ENCODE measurements around the gene CPHXL2. TPM values are rescaled to one million over a fixed set of nuclear protein-coding genes. Genes with fewer than 3 reads are reported as not detected.

CPHXL2 gene
- total RNA-seq, 1 donor from 2014 or later, result not detected

GRCh38 chr16:75622761-75623605, 53.8 kb downstream of the CPHXL2 start, which contains the start of gene ADAT1:
Gene ADAT1, minus strand, starts transcription at chr16:75623281. Its CDS starts 2,482 bp downstream, at chr16:75620799.
- H3K27ac ChIP-seq (replicated peaks), result peak within 1 kb of the TSS; percentile 93
- H3K4me1 ChIP-seq, result peaks cover 38% of the 10 kb centered on the region
- H3K4me3 ChIP-seq, result peak within 1 kb of the TSS; percentile 77
- H3K9me3 ChIP-seq (replicated peaks), result no peaks in the 10 kb centered on the region
- intact Hi-C loops (cut with micrococcal nuclease), result no loop called here
- DNase-seq, result peak; percentile 98
- no peak for TF ChIP-seq CTCF (IDR thresholded peaks at IDR 0.05; ENCODE audit: borderline replicate concordance)
- no peaks in the 10 kb centered on the region for H3K27me3 ChIP-seq (ENCODE audit: low read depth)
- H3K36me3 ChIP-seq, result peaks cover 46% of the 10 kb centered on the region

- no peak overlapping the region for H3K4me3 ChIP-seq
- H3K27me3 ChIP-seq (ENCODE audit: low read depth), result no peaks in the 10 kb centered on the region
- peaks cover 34% of the 10 kb centered on the region for H3K4me1 ChIP-seq
- intact Hi-C loops (cut with micrococcal nuclease), result no loop called here
- peak; percentile 49 for TF ChIP-seq CTCF (IDR thresholded peaks at IDR 0.05; ENCODE audit: borderline replicate concordance)
- no peak for DNase-seq
- no peaks in the 10 kb centered on the region for H3K9me3 ChIP-seq (replicated peaks)
- no peak overlapping the region for H3K27ac ChIP-seq (replicated peaks)
- H3K36me3 ChIP-seq, result peaks cover 46% of the 10 kb centered on the region
Observed at GRCh38 chr16:75621170-75621477, 55.7 kb downstream of the CPHXL2 start.

- Histone ChIP-seq H3K36me3 (peaks cover 47% of the 10 kb centered on the region), H3K27ac (replicated peaks) (no peak overlapping the region), H3K4me1 (peaks cover 34% of the 10 kb centered on the region), H3K4me3 (no peak overlapping the region), H3K27me3 (ENCODE audit: low read depth) (no peaks in the 10 kb centered on the region), H3K9me3 (replicated peaks) (no peaks in the 10 kb centered on the region)
- intact Hi-C loops (cut with micrococcal nuclease), result no loop called here
- TF ChIP-seq CTCF (IDR thresholded peaks at IDR 0.05; ENCODE audit: borderline replicate concordance), result no peak
- no peak for DNase-seq
Observed at GRCh38 chr16:75620326-75621169, 56.3 kb downstream of the CPHXL2 start.

GRCh38 chr16:75618780-75619179, 58.0 kb downstream of the CPHXL2 start:
- no peak overlapping the region for H3K4me3 ChIP-seq
- intact Hi-C loops (cut with micrococcal nuclease), result loop anchor here (10.0 kb wide), 1 partner anchor 134 kb away; no protein-coding TSS in a partner anchor
- DNase-seq, result no peak
- no peaks in the 10 kb centered on the region for H3K27me3 ChIP-seq (ENCODE audit: low read depth)
- TF ChIP-seq CTCF (IDR thresholded peaks at IDR 0.05; ENCODE audit: borderline replicate concordance), result no peak
- peaks cover 56% of the 10 kb centered on the region for H3K36me3 ChIP-seq
- H3K9me3 ChIP-seq (replicated peaks), result no peaks in the 10 kb centered on the region
- H3K27ac ChIP-seq (replicated peaks), result no peak overlapping the region
- H3K4me1 ChIP-seq, result peaks cover 42% of the 10 kb centered on the region

- no peak for DNase-seq
- no peak overlapping the region for H3K27ac ChIP-seq (replicated peaks)
- intact Hi-C loops (cut with micrococcal nuclease), result loop anchor here (10.0 kb wide), 1 partner anchor 132 kb away; no protein-coding TSS in a partner anchor
- TF ChIP-seq CTCF (IDR thresholded peaks at IDR 0.05; ENCODE audit: borderline replicate concordance), result no peak
- H3K36me3 ChIP-seq, result peaks cover 73% of the 10 kb centered on the region
- H3K4me1 ChIP-seq, result peaks cover 28% of the 10 kb centered on the region
- no peaks in the 10 kb centered on the region for H3K9me3 ChIP-seq (replicated peaks)
- H3K27me3 ChIP-seq (ENCODE audit: low read depth), result no peaks in the 10 kb centered on the region
- no peak overlapping the region for H3K4me3 ChIP-seq
Observed at GRCh38 chr16:75617121-75617520, 59.7 kb downstream of the CPHXL2 start.
